Measurements from ENCODE around the gene ST6GALNAC2. TPM values are rescaled to one million over a fixed set of nuclear protein-coding genes. Genes with fewer than 3 reads are reported as not detected.

ST6GALNAC2 gene
- total RNA-seq, 6 experiments from 2014 or later, result 0.81 to 5.0 (median 2.3) TPM

GRCh38 chr17:76562734-76563148, 22.9 kb downstream of the ST6GALNAC2 start:
- Histone ChIP-seq H3K36me3 (peaks cover 0 to 47% (median 16%) of the 10 kb centered on the region in 4 donors), H3K4me1 (peaks cover 0 to 37% (median 7%) of the 10 kb centered on the region in 4 donors), H3K9me3 (no peaks in the 10 kb centered on the region), H3K4me3 (no peak overlapping the region), H3K27ac (no peak overlapping the region), H3K27me3 (no peaks in the 10 kb centered on the region)
- intact Hi-C loops (cut with DNase I), result no loop called here
- WGBS (ENCODE audit: insufficient coverage, low coverage, low lambda C conversion rate, missing lambda C conversion rate), result 77% methylated on average over 5 of the region's 6 CpGs
- ATAC-seq (peak in 1 of 4 donors; percentile 16), DNase-seq (no peak)
- TF ChIP-seq POLR2A (IDR thresholded peaks at IDR 0.05) (no peak), CTCF (IDR thresholded peaks at IDR 0.05) (no peak)

DNA sequence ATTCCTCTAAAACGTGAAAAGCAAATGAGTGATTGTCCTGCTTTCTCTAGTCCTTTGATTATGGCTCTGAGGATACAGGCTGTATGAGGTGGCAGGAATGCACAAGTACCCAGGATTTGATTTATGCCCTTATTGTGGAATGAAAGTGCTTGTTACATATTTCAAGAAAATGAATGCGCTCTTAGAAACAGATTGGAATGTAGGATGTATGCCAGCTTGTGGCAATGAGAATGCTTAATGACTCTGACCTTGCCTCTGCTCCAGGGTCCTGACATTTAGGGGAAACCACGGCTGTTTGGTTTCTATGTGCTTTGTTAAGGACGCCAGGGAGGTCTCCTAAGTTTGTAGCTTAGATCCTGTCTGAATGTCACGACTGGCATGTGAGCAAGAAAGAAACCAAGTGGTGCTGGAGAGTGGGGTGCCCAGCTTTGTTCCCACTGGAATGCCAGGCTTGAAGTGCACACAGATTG, 23.8 kb downstream of the ST6GALNAC2 start:
- ATAC-seq, result no peak
- H3K27ac ChIP-seq, result peak overlapping the region in 1 of 3 donors; percentile 27
- no peaks in the 10 kb centered on the region for H3K27me3 ChIP-seq

DNA sequence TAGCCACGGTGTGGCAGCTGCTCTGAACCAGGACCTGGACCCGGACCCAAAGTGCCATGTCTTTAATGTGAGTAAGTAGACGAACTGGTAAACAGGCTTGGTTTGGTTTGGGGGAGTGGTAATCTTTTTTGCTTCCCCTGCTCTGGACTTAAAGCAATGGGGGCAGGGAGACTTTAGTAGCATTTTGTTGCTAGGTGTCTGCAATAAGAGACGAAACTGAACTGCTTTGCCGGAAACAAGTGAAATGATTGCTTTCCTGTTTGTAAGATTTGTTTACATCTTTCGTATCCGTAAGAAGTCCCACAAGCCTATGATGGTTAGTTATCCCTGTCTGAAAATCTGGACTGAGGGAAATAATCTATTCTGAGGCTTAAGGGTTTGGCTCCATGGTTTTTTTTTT, 24.3 kb downstream of the ST6GALNAC2 start:
- H3K9me3 ChIP-seq, result no peaks in the 10 kb centered on the region
- no peak for DNase-seq
- no peak for ATAC-seq
- H3K27me3 ChIP-seq, result no peaks in the 10 kb centered on the region
- peak overlapping the region in 1 of 3 donors; percentile 27 for H3K27ac ChIP-seq
- peaks cover 0 to 36% (median 2%) of the 10 kb centered on the region in 4 donors for H3K4me1 ChIP-seq
- 42% methylated on average over 7 of the region's 7 CpGs for WGBS (ENCODE audit: insufficient coverage, low coverage, low lambda C conversion rate, missing lambda C conversion rate)
- intact Hi-C loops (cut with DNase I), result no loop called here
- no peak overlapping the region for H3K4me3 ChIP-seq
- H3K36me3 ChIP-seq, result peaks cover 0 to 47% (median 16%) of the 10 kb centered on the region in 4 donors
- TF ChIP-seq CTCF (IDR thresholded peaks at IDR 0.05) (no peak), POLR2A (IDR thresholded peaks at IDR 0.05) (no peak)

More for the DNA sequence above, 23.8 kb downstream of the ST6GALNAC2 start:
- peaks cover 0 to 31% (median 2%) of the 10 kb centered on the region in 4 donors for H3K4me1 ChIP-seq
- H3K9me3 ChIP-seq, result no peaks in the 10 kb centered on the region
- 50% methylated on average over 5 of the region's 5 CpGs for WGBS (ENCODE audit: insufficient coverage, low coverage, low lambda C conversion rate, missing lambda C conversion rate)
- H3K36me3 ChIP-seq, result peaks cover 0 to 47% (median 16%) of the 10 kb centered on the region in 4 donors
- no peak for DNase-seq
- intact Hi-C loops (cut with DNase I), result no loop called here
- no peak for TF ChIP-seq CTCF (IDR thresholded peaks at IDR 0.05)
- TF ChIP-seq POLR2A (IDR thresholded peaks at IDR 0.05), result no peak
- H3K4me3 ChIP-seq, result no peak overlapping the region

DNA sequence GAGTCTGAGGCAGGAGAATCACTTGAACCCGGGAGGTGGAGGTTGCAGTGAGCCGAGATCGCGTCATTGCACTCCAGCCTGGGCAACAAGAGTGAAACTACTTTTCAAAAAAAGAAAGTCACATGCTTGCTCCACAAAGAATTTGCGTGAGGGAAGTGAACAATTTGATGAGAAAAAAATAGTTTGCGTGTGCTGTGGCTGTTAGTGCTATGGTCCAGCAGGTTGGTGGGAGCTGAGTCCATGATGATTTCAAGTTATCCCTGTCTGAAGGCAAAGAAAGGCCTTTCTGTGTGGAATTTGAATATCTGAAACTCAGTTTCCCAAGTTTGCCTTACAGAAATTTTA, 24.8 kb downstream of the ST6GALNAC2 start:
- Histone ChIP-seq H3K36me3 (peaks cover 0 to 43% (median 16%) of the 10 kb centered on the region in 4 donors), H3K9me3 (no peaks in the 10 kb centered on the region), H3K27ac (peak overlapping the region in 1 of 3 donors; percentile 27), H3K4me3 (no peak overlapping the region), H3K4me1 (peaks cover 0 to 36% (median 2%) of the 10 kb centered on the region in 4 donors), H3K27me3 (no peaks in the 10 kb centered on the region)
- ATAC-seq (no peak), DNase-seq (no peak)
- TF ChIP-seq CTCF (IDR thresholded peaks at IDR 0.05) (no peak), POLR2A (IDR thresholded peaks at IDR 0.05) (no peak)
- WGBS (ENCODE audit: insufficient coverage, low coverage, low lambda C conversion rate, missing lambda C conversion rate), result 49% methylated on average over 6 of the region's 6 CpGs
- intact Hi-C loops (cut with DNase I), result no loop called here
